HG03066 (cell line): ENCODE data around the gene CYP27C1.
"Not testable (repeated sequence)": the region's sequence is repeated elsewhere in the genome, so short reads cannot be mapped to it uniquely, and the experiment has no call there.

ENCODE experiments used
- ATAC-seq: cut with Tn5 transposase; IDR thresholded peaks from one replicate; pipeline ENCODE4 v1.9.1; 2021; ENCODE audit warnings: low read depth; ENCODE audit not compliant: unreplicated experiment

The CYP27C1 gene

DNA sequence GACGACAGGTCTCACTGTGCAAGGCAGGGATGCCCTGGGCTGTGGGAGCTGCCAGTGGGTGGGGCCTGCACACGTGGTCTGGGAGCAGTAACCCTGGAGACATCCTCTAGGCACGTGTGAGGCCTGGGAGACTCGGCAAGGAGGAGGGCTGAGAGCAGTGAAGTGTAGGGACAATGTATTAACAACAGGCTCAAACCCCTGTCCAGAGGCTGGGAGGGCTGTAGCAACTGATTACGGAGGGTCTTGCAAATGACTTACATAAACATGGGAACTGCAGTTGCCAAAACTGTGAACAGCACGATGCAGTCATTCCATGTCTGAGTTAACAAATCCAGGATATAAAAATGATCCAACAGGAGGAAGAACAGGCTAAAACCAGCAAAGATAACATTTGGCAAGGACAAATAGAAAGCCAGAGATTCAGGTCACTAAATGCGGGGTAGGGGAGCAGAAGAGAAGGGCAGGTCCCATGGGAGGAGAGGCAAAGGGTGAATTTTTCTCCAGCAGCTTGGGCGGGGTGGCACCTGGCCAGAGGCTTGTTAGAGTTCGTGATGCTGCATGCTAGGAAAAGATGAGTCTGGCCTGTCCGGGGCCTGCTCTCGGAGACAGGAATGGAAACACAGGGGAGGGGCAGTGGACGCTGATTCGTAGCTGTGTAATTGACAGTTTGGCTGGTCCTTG, 44.9 kb downstream of the CYP27C1 start:
- ATAC-seq = no peak

- no peak for ATAC-seq
These were observed 45.5 kb downstream of the CYP27C1 start for GRCh38 chr2:127174640-127175039.

GRCh38 chr2:127174136-127174535, 46.0 kb downstream of the CYP27C1 start:
- no peak for ATAC-seq

DNA sequence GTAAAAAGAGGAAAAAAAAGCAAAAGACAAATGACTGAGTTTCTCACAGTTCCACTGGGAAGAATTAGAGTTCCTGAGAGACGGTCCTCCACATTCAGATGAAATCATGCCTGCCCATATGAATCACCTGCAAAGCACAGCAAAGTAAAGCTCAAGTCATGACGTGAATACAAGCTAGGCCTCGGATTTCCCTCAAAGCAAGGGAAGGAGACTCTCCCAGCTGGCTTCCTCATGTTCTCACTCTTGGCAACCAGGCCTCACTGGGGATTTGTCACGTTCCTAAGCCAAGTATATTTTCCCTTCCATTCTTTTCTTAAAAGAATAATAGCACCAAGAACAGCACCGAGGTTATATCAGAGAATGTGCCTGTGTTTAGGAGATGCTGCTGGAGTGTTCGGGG, 47.0 kb downstream of the CYP27C1 start:
- ATAC-seq = no peak

- no peak for ATAC-seq
These were observed 47.8 kb downstream of the CYP27C1 start for GRCh38 chr2:127172306-127172705.

DNA sequence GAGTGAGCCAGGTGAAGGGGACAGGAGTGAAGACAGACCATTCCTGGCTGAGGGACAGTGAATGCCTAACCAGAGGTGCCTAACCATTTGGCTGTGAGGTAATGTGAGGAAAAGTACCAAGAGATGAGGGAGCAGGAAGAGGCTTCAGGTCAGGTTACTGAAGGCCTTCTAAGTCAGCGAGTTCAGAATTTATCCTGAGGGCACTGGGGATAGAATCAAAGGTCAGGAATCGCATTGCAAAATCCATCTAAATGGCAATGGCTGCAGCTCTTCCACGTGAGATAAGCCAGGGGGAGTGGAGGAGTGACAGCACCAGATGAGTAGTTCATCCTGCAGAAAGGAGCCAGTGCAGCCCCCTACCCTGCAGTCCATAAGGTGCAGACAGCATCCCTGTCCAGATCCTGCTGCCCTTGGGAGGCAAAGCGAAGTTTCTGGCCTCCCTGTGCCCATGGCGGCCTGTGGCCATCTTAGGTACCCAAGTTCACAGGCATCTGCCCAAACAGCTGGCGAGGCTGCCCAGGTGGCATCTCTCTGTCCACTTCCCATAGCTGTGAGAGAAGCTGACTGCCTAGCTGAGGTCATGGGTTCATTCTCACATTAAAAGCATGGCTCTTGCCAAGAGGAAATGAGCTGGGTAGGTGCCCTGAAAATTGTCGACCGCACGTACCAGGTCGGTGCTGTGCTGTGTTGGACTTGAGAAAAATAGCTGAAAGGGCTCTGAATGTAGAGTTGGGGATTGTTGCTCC, 49.5 kb downstream of the CYP27C1 start:
- no peak for ATAC-seq

- no peak for ATAC-seq
These were observed 50.1 kb downstream of the CYP27C1 start for GRCh38 chr2:127170021-127170420.

DNA sequence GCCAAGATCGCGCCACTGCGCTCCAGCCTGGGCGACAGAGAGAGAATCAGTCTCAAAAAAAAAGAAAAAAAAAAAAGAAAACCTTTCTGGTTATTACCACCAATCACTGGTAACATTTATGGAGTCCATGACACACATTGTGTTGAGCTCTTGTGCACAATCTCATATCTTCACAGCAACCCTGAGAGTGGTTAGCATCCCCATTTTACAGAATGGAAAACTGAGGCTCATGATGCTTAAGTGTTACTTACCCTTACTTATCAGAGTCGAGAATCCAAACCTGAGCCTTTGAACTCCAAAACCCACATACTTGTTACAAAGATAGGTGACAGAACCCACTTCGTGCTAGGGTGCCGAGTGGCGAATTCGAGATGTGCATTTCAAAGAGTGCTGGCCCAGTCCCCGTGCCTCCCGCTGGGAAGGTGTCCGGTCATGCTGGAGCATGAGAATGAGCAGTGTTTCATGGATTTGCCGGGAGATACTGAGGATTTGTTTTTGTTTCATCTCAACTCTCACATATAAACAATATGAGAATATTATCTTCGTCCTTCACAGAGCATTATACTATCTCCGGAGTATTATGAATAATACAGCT, 50.9 kb downstream of the CYP27C1 start:
- no peak for ATAC-seq

DNA sequence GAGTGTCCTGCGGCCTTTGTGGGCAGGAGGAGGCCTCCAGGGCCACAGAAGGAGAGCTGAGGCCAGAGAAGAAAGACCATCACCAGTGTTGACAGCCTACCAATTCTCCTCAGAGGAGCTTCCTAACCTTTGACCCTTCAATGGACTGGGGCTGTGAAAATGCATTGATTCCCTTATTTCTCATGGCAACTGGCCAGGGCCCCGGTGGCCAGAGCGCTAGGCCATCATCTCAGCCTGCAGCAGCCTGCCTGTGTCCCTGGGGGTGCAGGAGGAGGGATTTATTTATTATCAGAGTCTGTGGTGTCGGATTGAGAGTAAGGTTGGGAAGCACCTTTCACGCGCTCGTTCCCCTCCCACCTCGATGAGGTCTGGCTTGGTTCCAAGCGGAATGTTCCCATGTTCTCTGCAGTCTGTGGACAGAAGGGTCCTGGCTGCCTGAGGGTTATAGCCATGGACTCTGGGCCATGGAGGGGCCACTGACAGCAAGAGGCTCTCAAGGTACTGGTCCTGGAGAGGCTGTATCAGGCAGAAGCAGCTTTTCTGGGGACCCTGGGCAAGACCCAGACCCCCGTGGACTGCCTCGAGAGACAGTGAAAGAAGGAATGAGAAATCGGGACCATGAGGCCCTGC, 53.8 kb downstream of the CYP27C1 start:
- ATAC-seq = no peak

GRCh38 chr2:127165539-127165935, 54.6 kb downstream of the CYP27C1 start:
- ATAC-seq = no peak

- no peak for ATAC-seq
These were observed 55.1 kb downstream of the CYP27C1 start for GRCh38 chr2:127164761-127165538.

GRCh38 chr2:127163921-127164320, 56.2 kb downstream of the CYP27C1 start:
- ATAC-seq = no peak

- ATAC-seq = not testable (repeated sequence)
These were observed 57.1 kb downstream of the CYP27C1 start for GRCh38 chr2:127163090-127163406.

DNA sequence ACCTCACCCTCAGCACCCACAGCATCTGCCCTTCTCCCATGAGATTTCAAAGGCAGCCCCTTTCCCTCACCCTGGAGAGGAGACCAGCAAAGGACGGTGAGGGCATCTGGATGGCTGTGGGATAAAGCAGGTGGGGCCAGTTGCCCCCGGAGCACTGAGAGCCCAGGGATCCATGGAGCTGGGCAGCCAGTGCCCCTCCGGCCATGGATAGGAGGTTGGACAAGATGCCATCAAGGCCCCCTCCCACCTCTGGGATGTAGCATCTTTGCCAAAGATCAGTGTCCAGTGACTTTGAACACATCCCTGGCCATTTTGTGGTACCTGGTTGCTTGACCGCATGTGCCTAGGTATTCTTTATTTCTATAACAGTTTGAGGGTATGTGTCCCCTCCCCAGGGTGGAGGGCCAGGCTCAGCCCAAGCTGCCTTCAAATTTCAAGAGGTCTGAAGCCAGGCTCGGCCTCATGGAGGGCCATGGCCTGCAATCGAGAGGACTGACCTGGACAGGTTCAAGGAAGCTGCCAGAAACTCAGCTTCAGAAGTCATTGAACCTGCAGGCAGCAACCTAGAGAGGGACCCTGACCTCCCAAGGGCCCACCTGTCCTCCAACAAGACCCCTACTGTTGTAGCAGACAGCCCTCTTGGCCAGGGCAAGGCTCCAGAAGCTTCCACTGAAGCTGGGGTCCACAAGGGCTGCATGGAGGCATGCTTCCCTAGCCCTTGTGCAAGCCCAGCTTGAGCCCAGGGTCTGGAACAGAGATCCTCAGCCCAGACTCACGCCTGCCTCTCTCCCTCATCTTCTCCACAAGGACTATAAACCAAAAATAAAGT, 57.6 kb downstream of the CYP27C1 start:
- ATAC-seq = no peak

- ATAC-seq = no peak
These were observed 58.6 kb downstream of the CYP27C1 start for GRCh38 chr2:127161176-127162136.

DNA sequence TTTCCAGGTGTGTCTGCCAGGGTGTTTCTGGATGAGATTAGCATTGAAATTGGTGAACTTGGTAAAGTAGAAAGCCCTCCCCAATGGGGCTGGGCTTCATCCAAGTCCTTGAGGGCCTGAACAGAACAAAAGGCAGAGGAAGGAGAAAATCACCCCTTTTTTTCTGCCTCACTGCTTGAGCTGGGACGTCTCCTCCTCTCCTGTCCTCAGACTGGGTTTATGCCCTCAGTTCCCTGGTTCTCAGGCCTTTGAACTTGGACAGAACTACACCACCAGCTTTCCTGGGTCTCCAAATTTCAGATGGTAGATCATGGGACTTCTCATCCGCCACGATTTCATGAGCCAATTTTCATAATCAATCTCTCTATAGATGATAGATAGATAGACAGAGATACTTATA, 59.4 kb downstream of the CYP27C1 start:
- ATAC-seq = no peak

GRCh38 chr2:127159543-127159942, 60.6 kb downstream of the CYP27C1 start:
- ATAC-seq = no peak

GRCh38 chr2:127158614-127159290, 61.3 kb downstream of the CYP27C1 start:
- no peak for ATAC-seq
